G401 (cell line): Measurements from ENCODE around the gene CCL7. TPM values are rescaled to one million over a fixed set of nuclear protein-coding genes. Genes with fewer than 3 reads are reported as not detected.

ENCODE experiments used
- DNase-seq: peaks from one replicate; pipeline ENCODE4 v3.0.0-alpha.2; 2015; ENCODE audit warnings: low spot score
- in situ Hi-C: cut with HindIII; loops from 2 replicates; pipeline ENCODE4 v1.10.0; 2016; ENCODE audit warnings: low sequenced_read_pairs, mixed read lengths
- total RNA-seq: library from RNA; depleted of rRNA; stranded (reverse); fragments of >200 nt; shearing (Covaris generic); gene quantifications from 2 replicates; pipeline ENCODE4 v1.2.3, GENCODE V29; 2014

Gene CCL7
- total RNA-seq, 1 experiment from 2014 or later = not detected

- in situ Hi-C loops = no loop called here
- no peak for DNase-seq
Measured at GRCh38 chr17:34275881-34276280, 5.9 kb downstream of the CCL7 start.

GRCh38 chr17:34276826-34277225, 6.8 kb downstream of the CCL7 start:
- in situ Hi-C loops = no loop called here
- DNase-seq = no peak

GRCh38 chr17:34283571-34283970, 13.6 kb downstream of the CCL7 start:
- DNase-seq = no peak
- in situ Hi-C loops = no loop called here

GRCh38 chr17:34285286-34285792, 15.3 kb downstream of the CCL7 start, which contains the start of gene CCL11:
Gene CCL11 (plus strand): TSS chr17:34285742. CDS start chr17:34285809, 67 bp downstream.
- no peak for DNase-seq
- in situ Hi-C loops = no loop called here

GRCh38 chr17:34287875-34288274, 17.9 kb downstream of the CCL7 start:
- in situ Hi-C loops = no loop called here
- DNase-seq = no peak

GRCh38 chr17:34290586-34290985, 20.6 kb downstream of the CCL7 start:
- in situ Hi-C loops = no loop called here
- no peak for DNase-seq

- DNase-seq = no peak
Measured at GRCh38 chr17:34291721-34292348, 21.8 kb downstream of the CCL7 start.

GRCh38 chr17:34299027-34299426, 29.0 kb downstream of the CCL7 start:
- in situ Hi-C loops = no loop called here
- DNase-seq = no peak

More at GRCh38 chr17:34291721-34292348, 21.8 kb downstream of the CCL7 start:
- in situ Hi-C loops = no loop called here

- DNase-seq = no peak
- in situ Hi-C loops = no loop called here
Measured at GRCh38 chr17:34299956-34300577, 30.0 kb downstream of the CCL7 start.

GRCh38 chr17:34300652-34301370, 30.8 kb downstream of the CCL7 start:
- in situ Hi-C loops = no loop called here
- no peak for DNase-seq

GRCh38 chr17:34301986-34302385, 32.0 kb downstream of the CCL7 start:
- in situ Hi-C loops = no loop called here
- no peak for DNase-seq

- no peak for DNase-seq
- in situ Hi-C loops = no loop called here
Measured at GRCh38 chr17:34302636-34303035, 32.6 kb downstream of the CCL7 start.

- in situ Hi-C loops = no loop called here
Measured at GRCh38 chr17:34303606-34304005, 33.6 kb downstream of the CCL7 start.

GRCh38 chr17:34305061-34305460, 35.0 kb downstream of the CCL7 start:
- no peak for DNase-seq
- in situ Hi-C loops = no loop called here

More at GRCh38 chr17:34303606-34304005, 33.6 kb downstream of the CCL7 start:
- DNase-seq = no peak

- in situ Hi-C loops = no loop called here
- no peak for DNase-seq
Measured at GRCh38 chr17:34305606-34306005, 35.6 kb downstream of the CCL7 start.

- no peak for DNase-seq
- in situ Hi-C loops = no loop called here
Measured at GRCh38 chr17:34306466-34306865, 36.4 kb downstream of the CCL7 start.

- no peak for DNase-seq
- in situ Hi-C loops = no loop called here
Measured at GRCh38 chr17:34307110-34307509, 37.1 kb downstream of the CCL7 start.

GRCh38 chr17:34308371-34308770, 38.4 kb downstream of the CCL7 start:
- DNase-seq = no peak
- in situ Hi-C loops = no loop called here

GRCh38 chr17:34311291-34311690, 41.3 kb downstream of the CCL7 start:
- DNase-seq = no peak
- in situ Hi-C loops = no loop called here

GRCh38 chr17:34312080-34312479, 42.1 kb downstream of the CCL7 start:
- in situ Hi-C loops = no loop called here
- DNase-seq = no peak
